ENCODE data around the gene CD200.
"Not testable (repeated sequence)": the region's sequence is repeated elsewhere in the genome, so short reads cannot be mapped to it uniquely, and the experiment has no call there.

CD200 gene

GRCh38 chr3:112393360-112393728, 60.4 kb downstream of the CD200 start:
- Mint-ChIP-seq H3K4me3 (no peak overlapping the region), H3K36me3 (ENCODE audit: low read depth) (peaks cover 6% of the 10 kb centered on the region), H3K9me3 (peaks cover 15% of the 10 kb centered on the region), H3K27ac (no peak overlapping the region), H3K4me1 (peaks cover 19% of the 10 kb centered on the region), H3K27me3 (ENCODE audit: low read depth, poor library complexity) (no peaks in the 10 kb centered on the region)
- TF ChIP-seq CTCF (IDR thresholded peaks at IDR 0.05): no peak
- no peak for DNase-seq

GRCh38 chr3:112394003-112394640, 61.2 kb downstream of the CD200 start:
- no peak overlapping the region for H3K27ac Mint-ChIP-seq
- DNase-seq: no peak
- peaks cover 15% of the 10 kb centered on the region for H3K9me3 Mint-ChIP-seq
- H3K4me3 Mint-ChIP-seq: no peak overlapping the region
- peaks cover 13% of the 10 kb centered on the region for H3K4me1 Mint-ChIP-seq
- no peaks in the 10 kb centered on the region for H3K27me3 Mint-ChIP-seq (ENCODE audit: low read depth, poor library complexity)
- peaks cover 6% of the 10 kb centered on the region for H3K36me3 Mint-ChIP-seq (ENCODE audit: low read depth)
- TF ChIP-seq CTCF (IDR thresholded peaks at IDR 0.05): no peak

- Mint-ChIP-seq H3K4me3 (no peak overlapping the region), H3K4me1 (peaks cover 21% of the 10 kb centered on the region), H3K9me3 (peaks cover 15% of the 10 kb centered on the region), H3K36me3 (ENCODE audit: low read depth) (peaks cover 6% of the 10 kb centered on the region), H3K27ac (no peak overlapping the region), H3K27me3 (ENCODE audit: low read depth, poor library complexity) (peaks cover 3% of the 10 kb centered on the region)
- DNase-seq: no peak
- TF ChIP-seq CTCF (IDR thresholded peaks at IDR 0.05): no peak
These were observed 62.4 kb downstream of the CD200 start for GRCh38 chr3:112395181-112395895.

GRCh38 chr3:112395896-112396290, 62.9 kb downstream of the CD200 start:
- no peak overlapping the region for H3K4me3 Mint-ChIP-seq
- H3K4me1 Mint-ChIP-seq: peaks cover 23% of the 10 kb centered on the region
- H3K9me3 Mint-ChIP-seq: peaks cover 15% of the 10 kb centered on the region
- no peak for TF ChIP-seq CTCF (IDR thresholded peaks at IDR 0.05)
- H3K36me3 Mint-ChIP-seq (ENCODE audit: low read depth): peaks cover 6% of the 10 kb centered on the region
- DNase-seq: no peak
- H3K27ac Mint-ChIP-seq: no peak overlapping the region
- H3K27me3 Mint-ChIP-seq (ENCODE audit: low read depth, poor library complexity): peaks cover 3% of the 10 kb centered on the region

GRCh38 chr3:112397556-112397955, 64.6 kb downstream of the CD200 start:
- DNase-seq: no peak
- H3K4me1 Mint-ChIP-seq: peaks cover 14% of the 10 kb centered on the region
- H3K27ac Mint-ChIP-seq: no peak overlapping the region
- TF ChIP-seq CTCF (IDR thresholded peaks at IDR 0.05): no peak
- H3K9me3 Mint-ChIP-seq: peaks cover 12% of the 10 kb centered on the region
- peaks cover 2% of the 10 kb centered on the region for H3K36me3 Mint-ChIP-seq (ENCODE audit: low read depth)
- H3K4me3 Mint-ChIP-seq: no peak overlapping the region
- H3K27me3 Mint-ChIP-seq (ENCODE audit: low read depth, poor library complexity): peaks cover 3% of the 10 kb centered on the region

- Mint-ChIP-seq H3K4me1 (peaks cover 22% of the 10 kb centered on the region), H3K36me3 (ENCODE audit: low read depth) (no peaks in the 10 kb centered on the region), H3K9me3 (no peaks in the 10 kb centered on the region), H3K27me3 (ENCODE audit: low read depth, poor library complexity) (peaks cover 3% of the 10 kb centered on the region), H3K4me3 (no peak overlapping the region), H3K27ac (no peak overlapping the region)
- TF ChIP-seq CTCF (IDR thresholded peaks at IDR 0.05): no peak
- DNase-seq: no peak
These were observed 66.1 kb downstream of the CD200 start for GRCh38 chr3:112399064-112399463.

GRCh38 chr3:112399554-112399953, 66.6 kb downstream of the CD200 start:
- not testable (repeated sequence) for H3K27me3 Mint-ChIP-seq (ENCODE audit: low read depth, poor library complexity); DNase-seq; H3K4me3 Mint-ChIP-seq; H3K9me3 Mint-ChIP-seq; H3K36me3 Mint-ChIP-seq (ENCODE audit: low read depth); H3K27ac Mint-ChIP-seq
- peaks cover 22% of the 10 kb centered on the region for H3K4me1 Mint-ChIP-seq

- Mint-ChIP-seq H3K4me3 (peak overlapping the region; percentile 14), H3K4me1 (peaks cover 22% of the 10 kb centered on the region), H3K27ac (peak overlapping the region; percentile 66)
- not testable (repeated sequence) for H3K27me3 Mint-ChIP-seq (ENCODE audit: low read depth, poor library complexity); H3K9me3 Mint-ChIP-seq; DNase-seq; H3K36me3 Mint-ChIP-seq (ENCODE audit: low read depth)
These were observed 67.4 kb downstream of the CD200 start for GRCh38 chr3:112400317-112400716.
